GM23338 (cell line): ENCODE data around the gene CHN2. TPM values are rescaled to one million over a fixed set of nuclear protein-coding genes. Genes with fewer than 3 reads are reported as not detected.

Experiments used
- ATAC-seq: fragments of 200-7000 bp; cut with Tn5 transposase; 3 replicates; pipeline ENCODE4 v1.9.1; 2020
- DNase-seq: peaks from one replicate; pipeline ENCODE4 v3.0.0-alpha.2; 2015; ENCODE audit warnings: low spot score
- H2AFZ ChIP-seq: fragments of 200-600 bp; sonication (generic); 2 replicates; pipeline ENCODE4 v1.8.0; 2016; ENCODE audit warnings: antibody characterized with exemption, mild to moderate bottlenecking, moderate library complexity
- H3F3A ChIP-seq: fragments of 200-600 bp; sonication (generic); replicated peaks from 2 replicates; pipeline ENCODE4 v1.8.0; 2017; ENCODE audit warnings: antibody characterized with exemption, mixed run types, low read depth
- H3K27ac ChIP-seq: fragments of 200-600 bp; sonication (generic); 2 replicates; pipeline ENCODE4 v1.6.1; 2016; ENCODE audit warnings: low read depth
- H3K27me3 ChIP-seq: fragments of 200-600 bp; sonication (generic); 2 replicates; pipeline ENCODE4 v1.8.0; 2016; ENCODE audit warnings: mild to moderate bottlenecking, mixed run types, moderate library complexity; ENCODE audit not compliant: insufficient read depth
- H3K36me3 ChIP-seq: fragments of 200-600 bp; sonication (generic); 2 replicates; pipeline ENCODE4 v1.8.0; 2016; ENCODE audit warnings: mild to moderate bottlenecking; ENCODE audit not compliant: insufficient read depth
- H3K4me1 ChIP-seq: fragments of 200-600 bp; sonication (generic); 2 replicates; pipeline ENCODE4 v1.8.0; 2016; ENCODE audit warnings: mild to moderate bottlenecking, moderate library complexity; ENCODE audit not compliant: insufficient read depth
- H3K4me2 ChIP-seq: fragments of 200-600 bp; sonication (generic); 2 replicates; pipeline ENCODE4 v1.7.1; 2017; ENCODE audit warnings: mixed run types
- H3K4me3 ChIP-seq: fragments of 200-600 bp; sonication (generic); 2 replicates; pipeline ENCODE4 v1.6.1; 2016; ENCODE audit warnings: mixed run types
- H3K79me2 ChIP-seq: fragments of 200-600 bp; sonication (generic); replicated peaks from 2 replicates; pipeline ENCODE4 v1.8.0; 2017; ENCODE audit warnings: mild to moderate bottlenecking; ENCODE audit not compliant: insufficient read depth
- H3K9me2 ChIP-seq: fragments of 200-600 bp; sonication (generic); 2 replicates; pipeline ENCODE4 v1.8.0; 2017; ENCODE audit not compliant: insufficient read depth
- H4K20me1 ChIP-seq: fragments of 200-600 bp; sonication (generic); replicated peaks from 2 replicates; pipeline ENCODE4 v1.8.0; 2017; ENCODE audit warnings: mild to moderate bottlenecking; ENCODE audit not compliant: insufficient read depth
- H3K27ac Mint-ChIP-seq: 2 replicates; pipeline ENCODE4 v1.8.0; 2020; ENCODE audit warnings: inconsistent platforms, mild to moderate bottlenecking, moderate library complexity, mixed read lengths
- H3K27me3 Mint-ChIP-seq: 3 replicates; pipeline ENCODE4 v1.8.0; 2022; ENCODE audit warnings: low read depth, mild to moderate bottlenecking, moderate library complexity, mixed read lengths, inconsistent platforms; ENCODE audit not compliant: insufficient read depth, poor library complexity
- H3K36me3 Mint-ChIP-seq: 3 replicates; pipeline ENCODE4 v1.8.0; 2021; ENCODE audit warnings: low read depth, mild to moderate bottlenecking, inconsistent platforms, moderate library complexity, mixed read lengths
- H3K4me1 Mint-ChIP-seq: 3 replicates; pipeline ENCODE4 v1.8.0; 2020; ENCODE audit warnings: mild to moderate bottlenecking, inconsistent platforms, mixed read lengths
- H3K4me3 Mint-ChIP-seq: 3 replicates; pipeline ENCODE4 v1.8.0; 2021; ENCODE audit warnings: moderate library complexity, mild to moderate bottlenecking, inconsistent platforms, mixed read lengths
- H3K9me3 Mint-ChIP-seq: 3 replicates; pipeline ENCODE4 v1.8.0; 2020; ENCODE audit warnings: moderate library complexity, mild to moderate bottlenecking, inconsistent platforms, mixed read lengths
- CREB1 ChIP-seq: fragments of 250-450 bp; sonication (Bioruptor Pico); IDR thresholded peaks from 2 replicates; pipeline ENCODE4 v1.5.0; 2020; ENCODE audit warnings: low read depth, mild to moderate bottlenecking, moderate library complexity
- EZH2 ChIP-seq: fragments of 200-600 bp; sonication (generic); IDR thresholded peaks from one replicate; pipeline ENCODE4 v1.8.0; 2017; ENCODE audit warnings: antibody characterized with exemption, mild to moderate bottlenecking, low read depth; ENCODE audit not compliant: unreplicated experiment
- EZH2phosphoT487 ChIP-seq: fragments of 200-600 bp; sonication (generic); IDR thresholded peaks from one replicate; pipeline ENCODE4 v1.8.1; 2018; ENCODE audit warnings: antibody characterized with exemption; ENCODE audit not compliant: unreplicated experiment
- JUNB ChIP-seq: IDR thresholded peaks from one replicate; pipeline ENCODE4 v1.6.1; 2016; ENCODE audit warnings: antibody characterized with exemption; ENCODE audit not compliant: unreplicated experiment
- NANOG ChIP-seq: IDR thresholded peaks from 2 replicates; pipeline ENCODE4 v1.6.1; 2016; ENCODE audit warnings: antibody characterized with exemption, borderline replicate concordance
- POLR2AphosphoS5 ChIP-seq: IDR thresholded peaks from 2 replicates; pipeline ENCODE4 v1.6.1; 2016; ENCODE audit warnings: antibody characterized with exemption, low read depth
- STAT1 ChIP-seq: IDR thresholded peaks from one replicate; pipeline ENCODE4 v1.6.1; 2016; ENCODE audit warnings: antibody characterized with exemption; ENCODE audit not compliant: unreplicated experiment
- ZNF114 ChIP-seq: fragments of 250-450 bp; sonication (Bioruptor Pico); IDR thresholded peaks from 2 replicates; pipeline ENCODE4 v1.5.0; 2020; ENCODE audit warnings: mild to moderate bottlenecking, moderate library complexity
- ZNF331 ChIP-seq: fragments of 250-450 bp; sonication (Bioruptor Pico); IDR thresholded peaks from 2 replicates; pipeline ENCODE4 v1.5.0; 2020; ENCODE audit warnings: low read depth, mild to moderate bottlenecking, moderate library complexity
- polyA plus RNA-seq: library from polyadenylated mRNA; unstranded; fragments of >200 nt; fragmentation: Nextera tagmentation; extraction: Ambion mirVana; gene quantifications from 2 replicates; pipeline ENCODE4 v1.2.1, GENCODE V29; 2016
- total RNA-seq: library from RNA; depleted of rRNA; stranded (reverse); fragments of >200 nt; shearing (Covaris generic); gene quantifications from 2 replicates; pipeline ENCODE4 v1.2.3, GENCODE V29; 2014
- TF ChIP-seq, protein P1 (sequence below), 2 experiments: fragments of 200-600 bp in 1 of 2; sonication (generic) in 1 of 2; conservative IDR thresholded peaks; 2 replicates each; pipeline versions ENCODE4 v1.5.1 to v1.6.1; 2016 to 2017; ENCODE audit warnings: antibody characterized with exemption in 2 of 2, low read depth in 2 of 2, mild to moderate bottlenecking in 2 of 2, moderate library complexity in 1 of 2
- TF ChIP-seq, protein P2 (sequence below): IDR thresholded peaks from 2 replicates; pipeline ENCODE4 v1.6.1; 2016; ENCODE audit warnings: antibody characterized with exemption
- TF ChIP-seq, protein P3 (sequence below): IDR thresholded peaks from one replicate; pipeline ENCODE4 v1.6.1; 2018; ENCODE audit warnings: antibody characterized with exemption; ENCODE audit not compliant: unreplicated experiment
- TF ChIP-seq, protein P4 (sequence below): fragments of 250-450 bp; sonication (Bioruptor Pico); IDR thresholded peaks from 2 replicates; pipeline ENCODE4 v1.5.0; 2020; ENCODE audit warnings: mild to moderate bottlenecking, moderate library complexity

The CHN2 gene
- total and polyA plus RNA-seq, 2 experiments from 2014 or later: 6.1 to 7.5 TPM

DNA sequence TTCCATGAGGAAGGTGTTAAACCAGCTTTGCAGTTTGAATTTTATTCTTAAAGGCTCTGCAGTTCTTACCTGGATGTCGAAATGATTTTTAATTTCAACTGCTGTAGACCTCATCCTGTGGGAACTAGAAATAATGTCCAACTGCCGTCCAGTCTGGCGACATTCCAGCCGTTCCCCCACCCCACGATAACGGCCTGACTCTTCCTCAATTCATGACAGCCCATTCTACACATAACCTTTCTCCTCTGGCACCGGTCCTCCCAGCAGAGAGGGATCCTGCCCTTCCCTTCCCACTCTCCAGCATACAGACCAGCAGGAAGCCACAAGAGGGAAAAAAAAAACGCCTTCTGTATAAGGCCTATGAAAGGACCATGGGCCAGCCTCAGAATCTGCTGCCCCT is 317.3 kb downstream of the CHN2 start:
- H3K36me3 ChIP-seq: no peaks in the 10 kb centered on the region
- no peaks in the 10 kb centered on the region; the same call in 2 of the 3 replicates for H3K4me1 Mint-ChIP-seq
- H3K36me3 Mint-ChIP-seq: peaks cover 3% of the 10 kb centered on the region; the same call in 1 of the 3 replicates
- H3K79me2 ChIP-seq: no peaks in the 10 kb centered on the region
- no peaks in the 10 kb centered on the region for H3K9me3 Mint-ChIP-seq
- peak; percentile 37; the same call in 1 of the 3 replicates for ATAC-seq
- no peaks in the 10 kb centered on the region for H3K27me3 ChIP-seq
- no peaks in the 10 kb centered on the region for H3F3A ChIP-seq
- no peak for DNase-seq
- TF ChIP-seq STAT1 (no peak), EZH2 (no peak), JUNB (no peak), POLR2AphosphoS5 (no peak), EZH2phosphoT487 (no peak), ZNF114 (CRISPR knock-in tag) (no peak), NANOG (no peak), CREB1 (CRISPR knock-in tag) (no peak), ZNF331 (no peak)
- TF ChIP-seq, protein P1, sequence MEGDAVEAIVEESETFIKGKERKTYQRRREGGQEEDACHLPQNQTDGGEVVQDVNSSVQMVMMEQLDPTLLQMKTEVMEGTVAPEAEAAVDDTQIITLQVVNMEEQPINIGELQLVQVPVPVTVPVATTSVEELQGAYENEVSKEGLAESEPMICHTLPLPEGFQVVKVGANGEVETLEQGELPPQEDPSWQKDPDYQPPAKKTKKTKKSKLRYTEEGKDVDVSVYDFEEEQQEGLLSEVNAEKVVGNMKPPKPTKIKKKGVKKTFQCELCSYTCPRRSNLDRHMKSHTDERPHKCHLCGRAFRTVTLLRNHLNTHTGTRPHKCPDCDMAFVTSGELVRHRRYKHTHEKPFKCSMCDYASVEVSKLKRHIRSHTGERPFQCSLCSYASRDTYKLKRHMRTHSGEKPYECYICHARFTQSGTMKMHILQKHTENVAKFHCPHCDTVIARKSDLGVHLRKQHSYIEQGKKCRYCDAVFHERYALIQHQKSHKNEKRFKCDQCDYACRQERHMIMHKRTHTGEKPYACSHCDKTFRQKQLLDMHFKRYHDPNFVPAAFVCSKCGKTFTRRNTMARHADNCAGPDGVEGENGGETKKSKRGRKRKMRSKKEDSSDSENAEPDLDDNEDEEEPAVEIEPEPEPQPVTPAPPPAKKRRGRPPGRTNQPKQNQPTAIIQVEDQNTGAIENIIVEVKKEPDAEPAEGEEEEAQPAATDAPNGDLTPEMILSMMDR (conservative IDR thresholded peaks at IDR 0.05; ENCODE audit: low read depth in 2 of 2): no peak
- TF ChIP-seq, protein P2, sequence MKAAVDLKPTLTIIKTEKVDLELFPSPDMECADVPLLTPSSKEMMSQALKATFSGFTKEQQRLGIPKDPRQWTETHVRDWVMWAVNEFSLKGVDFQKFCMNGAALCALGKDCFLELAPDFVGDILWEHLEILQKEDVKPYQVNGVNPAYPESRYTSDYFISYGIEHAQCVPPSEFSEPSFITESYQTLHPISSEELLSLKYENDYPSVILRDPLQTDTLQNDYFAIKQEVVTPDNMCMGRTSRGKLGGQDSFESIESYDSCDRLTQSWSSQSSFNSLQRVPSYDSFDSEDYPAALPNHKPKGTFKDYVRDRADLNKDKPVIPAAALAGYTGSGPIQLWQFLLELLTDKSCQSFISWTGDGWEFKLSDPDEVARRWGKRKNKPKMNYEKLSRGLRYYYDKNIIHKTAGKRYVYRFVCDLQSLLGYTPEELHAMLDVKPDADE: no peak
- TF ChIP-seq, protein P3, sequence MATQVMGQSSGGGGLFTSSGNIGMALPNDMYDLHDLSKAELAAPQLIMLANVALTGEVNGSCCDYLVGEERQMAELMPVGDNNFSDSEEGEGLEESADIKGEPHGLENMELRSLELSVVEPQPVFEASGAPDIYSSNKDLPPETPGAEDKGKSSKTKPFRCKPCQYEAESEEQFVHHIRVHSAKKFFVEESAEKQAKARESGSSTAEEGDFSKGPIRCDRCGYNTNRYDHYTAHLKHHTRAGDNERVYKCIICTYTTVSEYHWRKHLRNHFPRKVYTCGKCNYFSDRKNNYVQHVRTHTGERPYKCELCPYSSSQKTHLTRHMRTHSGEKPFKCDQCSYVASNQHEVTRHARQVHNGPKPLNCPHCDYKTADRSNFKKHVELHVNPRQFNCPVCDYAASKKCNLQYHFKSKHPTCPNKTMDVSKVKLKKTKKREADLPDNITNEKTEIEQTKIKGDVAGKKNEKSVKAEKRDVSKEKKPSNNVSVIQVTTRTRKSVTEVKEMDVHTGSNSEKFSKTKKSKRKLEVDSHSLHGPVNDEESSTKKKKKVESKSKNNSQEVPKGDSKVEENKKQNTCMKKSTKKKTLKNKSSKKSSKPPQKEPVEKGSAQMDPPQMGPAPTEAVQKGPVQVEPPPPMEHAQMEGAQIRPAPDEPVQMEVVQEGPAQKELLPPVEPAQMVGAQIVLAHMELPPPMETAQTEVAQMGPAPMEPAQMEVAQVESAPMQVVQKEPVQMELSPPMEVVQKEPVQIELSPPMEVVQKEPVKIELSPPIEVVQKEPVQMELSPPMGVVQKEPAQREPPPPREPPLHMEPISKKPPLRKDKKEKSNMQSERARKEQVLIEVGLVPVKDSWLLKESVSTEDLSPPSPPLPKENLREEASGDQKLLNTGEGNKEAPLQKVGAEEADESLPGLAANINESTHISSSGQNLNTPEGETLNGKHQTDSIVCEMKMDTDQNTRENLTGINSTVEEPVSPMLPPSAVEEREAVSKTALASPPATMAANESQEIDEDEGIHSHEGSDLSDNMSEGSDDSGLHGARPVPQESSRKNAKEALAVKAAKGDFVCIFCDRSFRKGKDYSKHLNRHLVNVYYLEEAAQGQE: no peak
- TF ChIP-seq, protein P4, sequence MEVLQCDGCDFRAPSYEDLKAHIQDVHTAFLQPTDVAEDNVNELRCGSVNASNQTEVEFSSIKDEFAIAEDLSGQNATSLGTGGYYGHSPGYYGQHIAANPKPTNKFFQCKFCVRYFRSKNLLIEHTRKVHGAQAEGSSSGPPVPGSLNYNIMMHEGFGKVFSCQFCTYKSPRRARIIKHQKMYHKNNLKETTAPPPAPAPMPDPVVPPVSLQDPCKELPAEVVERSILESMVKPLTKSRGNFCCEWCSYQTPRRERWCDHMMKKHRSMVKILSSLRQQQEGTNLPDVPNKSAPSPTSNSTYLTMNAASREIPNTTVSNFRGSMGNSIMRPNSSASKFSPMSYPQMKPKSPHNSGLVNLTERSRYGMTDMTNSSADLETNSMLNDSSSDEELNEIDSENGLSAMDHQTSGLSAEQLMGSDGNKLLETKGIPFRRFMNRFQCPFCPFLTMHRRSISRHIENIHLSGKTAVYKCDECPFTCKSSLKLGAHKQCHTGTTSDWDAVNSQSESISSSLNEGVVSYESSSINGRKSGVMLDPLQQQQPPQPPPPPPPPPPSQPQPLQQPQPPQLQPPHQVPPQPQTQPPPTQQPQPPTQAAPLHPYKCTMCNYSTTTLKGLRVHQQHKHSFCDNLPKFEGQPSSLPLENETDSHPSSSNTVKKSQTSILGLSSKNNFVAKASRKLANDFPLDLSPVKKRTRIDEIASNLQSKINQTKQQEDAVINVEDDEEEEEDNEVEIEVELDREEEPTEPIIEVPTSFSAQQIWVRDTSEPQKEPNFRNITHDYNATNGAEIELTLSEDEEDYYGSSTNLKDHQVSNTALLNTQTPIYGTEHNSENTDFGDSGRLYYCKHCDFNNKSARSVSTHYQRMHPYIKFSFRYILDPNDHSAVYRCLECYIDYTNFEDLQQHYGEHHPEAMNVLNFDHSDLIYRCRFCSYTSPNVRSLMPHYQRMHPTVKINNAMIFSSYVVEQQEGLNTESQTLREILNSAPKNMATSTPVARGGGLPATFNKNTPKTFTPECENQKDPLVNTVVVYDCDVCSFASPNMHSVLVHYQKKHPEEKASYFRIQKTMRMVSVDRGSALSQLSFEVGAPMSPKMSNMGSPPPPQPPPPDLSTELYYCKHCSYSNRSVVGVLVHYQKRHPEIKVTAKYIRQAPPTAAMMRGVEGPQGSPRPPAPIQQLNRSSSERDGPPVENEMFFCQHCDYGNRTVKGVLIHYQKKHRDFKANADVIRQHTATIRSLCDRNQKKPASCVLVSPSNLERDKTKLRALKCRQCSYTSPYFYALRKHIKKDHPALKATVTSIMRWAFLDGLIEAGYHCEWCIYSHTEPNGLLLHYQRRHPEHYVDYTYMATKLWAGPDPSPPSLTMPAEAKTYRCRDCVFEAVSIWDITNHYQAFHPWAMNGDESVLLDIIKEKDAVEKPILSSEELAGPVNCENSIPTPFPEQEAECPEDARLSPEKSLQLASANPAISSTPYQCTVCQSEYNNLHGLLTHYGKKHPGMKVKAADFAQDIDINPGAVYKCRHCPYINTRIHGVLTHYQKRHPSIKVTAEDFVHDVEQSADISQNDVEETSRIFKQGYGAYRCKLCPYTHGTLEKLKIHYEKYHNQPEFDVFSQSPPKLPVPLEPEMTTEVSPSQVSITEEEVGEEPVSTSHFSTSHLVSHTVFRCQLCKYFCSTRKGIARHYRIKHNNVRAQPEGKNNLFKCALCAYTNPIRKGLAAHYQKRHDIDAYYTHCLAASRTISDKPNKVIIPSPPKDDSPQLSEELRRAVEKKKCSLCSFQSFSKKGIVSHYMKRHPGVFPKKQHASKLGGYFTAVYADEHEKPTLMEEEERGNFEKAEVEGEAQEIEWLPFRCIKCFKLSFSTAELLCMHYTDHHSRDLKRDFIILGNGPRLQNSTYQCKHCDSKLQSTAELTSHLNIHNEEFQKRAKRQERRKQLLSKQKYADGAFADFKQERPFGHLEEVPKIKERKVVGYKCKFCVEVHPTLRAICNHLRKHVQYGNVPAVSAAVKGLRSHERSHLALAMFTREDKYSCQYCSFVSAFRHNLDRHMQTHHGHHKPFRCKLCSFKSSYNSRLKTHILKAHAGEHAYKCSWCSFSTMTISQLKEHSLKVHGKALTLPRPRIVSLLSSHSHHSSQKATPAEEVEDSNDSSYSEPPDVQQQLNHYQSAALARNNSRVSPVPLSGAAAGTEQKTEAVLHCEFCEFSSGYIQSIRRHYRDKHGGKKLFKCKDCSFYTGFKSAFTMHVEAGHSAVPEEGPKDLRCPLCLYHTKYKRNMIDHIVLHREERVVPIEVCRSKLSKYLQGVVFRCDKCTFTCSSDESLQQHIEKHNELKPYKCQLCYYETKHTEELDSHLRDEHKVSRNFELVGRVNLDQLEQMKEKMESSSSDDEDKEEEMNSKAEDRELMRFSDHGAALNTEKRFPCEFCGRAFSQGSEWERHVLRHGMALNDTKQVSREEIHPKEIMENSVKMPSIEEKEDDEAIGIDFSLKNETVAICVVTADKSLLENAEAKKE (CRISPR knock-in tag): no peak
- H3K27ac Mint-ChIP-seq: no peak overlapping the region
- H3K27ac ChIP-seq: no peak overlapping the region
- no peaks in the 10 kb centered on the region for H3K9me2 ChIP-seq
- H3K27me3 Mint-ChIP-seq: peaks cover 1% of the 10 kb centered on the region
- H3K4me2 ChIP-seq: no peak overlapping the region
- no peaks in the 10 kb centered on the region for H4K20me1 ChIP-seq
- no peak overlapping the region for H2AFZ ChIP-seq
- H3K4me3 Mint-ChIP-seq: no peak overlapping the region
- no peak overlapping the region for H3K4me3 ChIP-seq
- H3K4me1 ChIP-seq: no peaks in the 10 kb centered on the region
